ENCODE results near the gene RNF26. TPM values are rescaled to one million over a fixed set of nuclear protein-coding genes. Genes with fewer than 3 reads are reported as not detected.

The RNF26 gene
- 43.1 TPM for polyA plus RNA-seq (2013, experiment 1 of 2)
- 56.8 TPM for polyA plus RNA-seq (2013, experiment 2 of 2)

- peak within 1 kb of the TSS; percentile 84 for H3K4me3 ChIP-seq (ENCODE audit: low read length)
- peaks cover 7% of the 10 kb centered on the region for H3K27me3 ChIP-seq (ENCODE audit: insufficient read depth, low read length)
- peaks cover 11% of the 10 kb centered on the region for H3K36me3 ChIP-seq (ENCODE audit: insufficient read depth, low read length)
- H3K27ac ChIP-seq (ENCODE audit: low read depth, low read length): peak within 1 kb of the TSS; percentile 87
- H3K9me3 ChIP-seq (ENCODE audit: insufficient read depth, low read depth, low read length): no peaks in the 10 kb centered on the region
- under 1% methylated on average over 54 of the region's 54 CpGs for WGBS
- peak within 1 kb of the TSS; percentile 84 for H3K9ac ChIP-seq (ENCODE audit: low read depth, low read length)
- peaks cover 27% of the 10 kb centered on the region for H3K4me1 ChIP-seq (ENCODE audit: insufficient read depth, low read length)
Observed at GRCh38 chr11:119334174-119334930, at the start of gene RNF26. Gene RNF26, plus strand, starts transcription at chr11:119334527. Its CDS starts 596 bp downstream, at chr11:119335123.

GRCh38 chr11:119285431-119285830 lies 48.9 kb upstream of the RNF26 start:
- Histone ChIP-seq H3K27me3 (ENCODE audit: insufficient read depth, low read length) (no peaks in the 10 kb centered on the region), H3K27ac (ENCODE audit: low read depth, low read length) (no peak overlapping the region), H3K4me3 (ENCODE audit: low read length) (no peak overlapping the region), H3K9me3 (ENCODE audit: insufficient read depth, low read depth, low read length) (no peaks in the 10 kb centered on the region), H3K4me1 (ENCODE audit: insufficient read depth, low read length) (no peaks in the 10 kb centered on the region), H3K9ac (ENCODE audit: low read depth, low read length) (no peak overlapping the region), H3K36me3 (ENCODE audit: insufficient read depth, low read length) (peaks cover 55% of the 10 kb centered on the region)
- 95% methylated on average over 9 of the region's 9 CpGs for WGBS

- Histone ChIP-seq H3K9me3 (ENCODE audit: insufficient read depth, low read depth, low read length) (peaks cover 4% of the 10 kb centered on the region; the same call in 1 of the 2 replicates), H3K9ac (ENCODE audit: low read depth, low read length) (no peak overlapping the region), H3K4me1 (ENCODE audit: insufficient read depth, low read length) (no peaks in the 10 kb centered on the region), H3K27ac (ENCODE audit: low read depth, low read length) (no peak overlapping the region), H3K4me3 (ENCODE audit: low read length) (no peak overlapping the region), H3K27me3 (ENCODE audit: insufficient read depth, low read length) (no peaks in the 10 kb centered on the region), H3K36me3 (ENCODE audit: insufficient read depth, low read length) (peaks cover 65% of the 10 kb centered on the region)
- WGBS: 86% methylated on average over 3 of the region's 3 CpGs
Observed at GRCh38 chr11:119288219-119288618, 46.1 kb upstream of the RNF26 start.

DNA sequence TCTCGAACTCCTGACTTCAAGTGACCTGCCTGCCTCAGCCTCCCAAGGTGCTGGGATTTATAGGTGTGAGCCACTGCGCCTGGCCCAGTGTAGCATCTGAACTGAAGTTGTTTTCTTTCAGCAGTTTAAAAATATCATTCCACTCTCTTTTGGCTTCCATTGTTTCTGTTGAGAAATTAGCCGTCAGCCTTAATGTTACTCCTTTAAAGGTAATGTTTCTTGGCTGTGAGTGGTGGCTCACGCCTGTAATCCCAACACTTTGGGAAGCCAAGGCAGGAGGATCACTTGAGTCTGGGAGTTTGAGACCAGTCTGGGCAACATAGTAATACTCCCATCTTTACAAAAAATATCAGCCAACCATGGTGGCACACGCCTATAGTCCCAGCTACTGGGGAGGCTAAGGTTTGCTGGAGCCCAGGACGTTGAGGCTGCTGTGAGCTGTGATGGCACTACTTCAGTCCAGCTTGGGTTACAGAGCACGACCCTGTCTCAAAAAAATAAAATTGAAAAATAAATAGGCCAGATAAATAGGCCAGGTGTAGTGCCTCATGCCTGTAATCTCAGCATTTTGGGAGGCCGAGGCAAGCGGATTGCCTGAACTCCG lies 43.3 kb upstream of the RNF26 start:
- H3K9me3 ChIP-seq (ENCODE audit: insufficient read depth, low read depth, low read length): peaks cover 4% of the 10 kb centered on the region; the same call in 1 of the 2 replicates
- peaks cover 66% of the 10 kb centered on the region for H3K36me3 ChIP-seq (ENCODE audit: insufficient read depth, low read length)
- WGBS: 96% methylated on average over 10 of the region's 10 CpGs
- no peak overlapping the region for H3K27ac ChIP-seq (ENCODE audit: low read depth, low read length)
- H3K27me3 ChIP-seq (ENCODE audit: insufficient read depth, low read length): no peaks in the 10 kb centered on the region
- no peak overlapping the region for H3K9ac ChIP-seq (ENCODE audit: low read depth, low read length)
- H3K4me3 ChIP-seq (ENCODE audit: low read length): no peak overlapping the region
- H3K4me1 ChIP-seq (ENCODE audit: insufficient read depth, low read length): no peaks in the 10 kb centered on the region

- Histone ChIP-seq H3K36me3 (ENCODE audit: insufficient read depth, low read length) (peaks cover 66% of the 10 kb centered on the region), H3K4me3 (ENCODE audit: low read length) (no peak overlapping the region), H3K9me3 (ENCODE audit: insufficient read depth, low read depth, low read length) (peaks cover 4% of the 10 kb centered on the region; the same call in 1 of the 2 replicates), H3K9ac (ENCODE audit: low read depth, low read length) (no peak overlapping the region), H3K4me1 (ENCODE audit: insufficient read depth, low read length) (no peaks in the 10 kb centered on the region), H3K27me3 (ENCODE audit: insufficient read depth, low read length) (no peaks in the 10 kb centered on the region), H3K27ac (ENCODE audit: low read depth, low read length) (no peak overlapping the region)
- WGBS: 94% methylated on average over 3 of the region's 3 CpGs
Observed at GRCh38 chr11:119293461-119293860, 40.9 kb upstream of the RNF26 start.

DNA sequence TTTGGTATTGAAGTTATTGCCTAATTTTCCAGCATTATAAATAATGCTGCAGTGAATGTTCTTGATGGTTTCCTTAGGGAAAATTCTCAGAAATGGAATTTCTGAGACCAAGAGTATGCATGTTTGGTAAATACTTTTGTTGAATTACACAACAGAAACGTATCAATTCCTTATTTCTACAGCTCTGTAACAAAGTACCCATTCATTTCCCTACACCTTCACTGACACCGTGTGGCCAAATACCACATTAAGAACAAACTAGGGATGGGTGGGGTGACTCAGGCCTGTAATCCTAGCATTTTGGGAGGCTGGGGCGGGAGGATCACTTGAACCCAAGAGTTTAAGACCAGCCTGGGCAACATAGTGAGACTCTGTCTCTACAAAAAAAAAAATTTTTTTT lies 39.1 kb upstream of the RNF26 start:
- no peaks in the 10 kb centered on the region for H3K4me1 ChIP-seq (ENCODE audit: insufficient read depth, low read length)
- peaks cover 70% of the 10 kb centered on the region for H3K36me3 ChIP-seq (ENCODE audit: insufficient read depth, low read length)
- H3K9ac ChIP-seq (ENCODE audit: low read depth, low read length): no peak overlapping the region

DNA sequence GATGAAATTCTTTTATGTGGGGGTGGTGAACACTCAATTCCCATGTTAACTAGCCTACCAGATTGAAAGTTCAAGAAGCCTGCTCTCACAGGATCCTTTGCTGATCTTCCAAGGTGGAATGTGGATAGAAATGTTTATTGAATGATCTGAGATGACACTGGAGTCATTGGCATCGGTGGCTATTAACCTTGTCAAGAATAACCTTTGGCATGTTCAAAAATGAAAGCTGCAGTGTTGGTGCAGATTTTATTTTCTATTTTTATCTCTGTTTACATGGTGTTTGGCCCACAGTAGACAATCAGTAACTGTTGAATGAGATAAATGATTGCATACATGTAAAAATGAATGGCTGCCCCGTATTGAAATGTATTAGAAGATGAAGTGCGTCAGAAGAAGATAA lies 36.4 kb upstream of the RNF26 start:
- H3K4me1 ChIP-seq (ENCODE audit: insufficient read depth, low read length): no peaks in the 10 kb centered on the region
- no peak overlapping the region for H3K9ac ChIP-seq (ENCODE audit: low read depth, low read length)
- H3K36me3 ChIP-seq (ENCODE audit: insufficient read depth, low read length): peaks cover 84% of the 10 kb centered on the region
- H3K27me3 ChIP-seq (ENCODE audit: insufficient read depth, low read length): no peaks in the 10 kb centered on the region
- H3K9me3 ChIP-seq (ENCODE audit: insufficient read depth, low read depth, low read length): no peaks in the 10 kb centered on the region
- 94% methylated on average over 3 of the region's 3 CpGs for WGBS
- no peak overlapping the region for H3K27ac ChIP-seq (ENCODE audit: low read depth, low read length)
- no peak overlapping the region for H3K4me3 ChIP-seq (ENCODE audit: low read length)

More for the DNA sequence above, 39.1 kb upstream of the RNF26 start:
- Histone ChIP-seq H3K9me3 (ENCODE audit: insufficient read depth, low read depth, low read length) (peaks cover 4% of the 10 kb centered on the region; the same call in 1 of the 2 replicates), H3K27ac (ENCODE audit: low read depth, low read length) (no peak overlapping the region), H3K4me3 (ENCODE audit: low read length) (no peak overlapping the region), H3K27me3 (ENCODE audit: insufficient read depth, low read length) (no peaks in the 10 kb centered on the region)
- 85% methylated on average over 3 of the region's 3 CpGs for WGBS

GRCh38 chr11:119298726-119299125 lies 35.6 kb upstream of the RNF26 start:
- H3K4me1 ChIP-seq (ENCODE audit: insufficient read depth, low read length): no peaks in the 10 kb centered on the region
- no peak overlapping the region for H3K4me3 ChIP-seq (ENCODE audit: low read length)
- H3K27ac ChIP-seq (ENCODE audit: low read depth, low read length): no peak overlapping the region
- H3K27me3 ChIP-seq (ENCODE audit: insufficient read depth, low read length): no peaks in the 10 kb centered on the region
- WGBS: 89% methylated on average over 2 of the region's 2 CpGs
- no peak overlapping the region for H3K9ac ChIP-seq (ENCODE audit: low read depth, low read length)
- no peaks in the 10 kb centered on the region for H3K9me3 ChIP-seq (ENCODE audit: insufficient read depth, low read depth, low read length)
- H3K36me3 ChIP-seq (ENCODE audit: insufficient read depth, low read length): peaks cover 89% of the 10 kb centered on the region

DNA sequence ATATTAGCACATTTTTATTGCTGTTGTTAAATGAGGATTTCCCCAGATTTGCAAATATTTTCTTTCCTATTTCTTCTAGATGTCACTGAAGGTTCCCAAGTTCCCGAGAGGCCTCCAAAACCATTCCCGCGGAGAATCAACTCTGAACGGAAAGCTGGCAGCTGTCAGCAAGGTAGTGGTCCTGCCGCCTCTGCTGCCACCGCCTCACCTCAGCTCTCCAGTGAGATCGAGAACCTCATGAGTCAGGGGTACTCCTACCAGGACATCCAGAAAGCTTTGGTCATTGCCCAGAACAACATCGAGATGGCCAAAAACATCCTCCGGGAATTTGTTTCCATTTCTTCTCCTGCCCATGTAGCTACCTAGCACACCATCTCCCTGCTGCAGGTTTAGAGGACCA lies 34.9 kb upstream of the RNF26 start:
- Histone ChIP-seq H3K36me3 (ENCODE audit: insufficient read depth, low read length) (peaks cover 93% of the 10 kb centered on the region), H3K27ac (ENCODE audit: low read depth, low read length) (no peak overlapping the region), H3K4me1 (ENCODE audit: insufficient read depth, low read length) (no peaks in the 10 kb centered on the region)

DNA sequence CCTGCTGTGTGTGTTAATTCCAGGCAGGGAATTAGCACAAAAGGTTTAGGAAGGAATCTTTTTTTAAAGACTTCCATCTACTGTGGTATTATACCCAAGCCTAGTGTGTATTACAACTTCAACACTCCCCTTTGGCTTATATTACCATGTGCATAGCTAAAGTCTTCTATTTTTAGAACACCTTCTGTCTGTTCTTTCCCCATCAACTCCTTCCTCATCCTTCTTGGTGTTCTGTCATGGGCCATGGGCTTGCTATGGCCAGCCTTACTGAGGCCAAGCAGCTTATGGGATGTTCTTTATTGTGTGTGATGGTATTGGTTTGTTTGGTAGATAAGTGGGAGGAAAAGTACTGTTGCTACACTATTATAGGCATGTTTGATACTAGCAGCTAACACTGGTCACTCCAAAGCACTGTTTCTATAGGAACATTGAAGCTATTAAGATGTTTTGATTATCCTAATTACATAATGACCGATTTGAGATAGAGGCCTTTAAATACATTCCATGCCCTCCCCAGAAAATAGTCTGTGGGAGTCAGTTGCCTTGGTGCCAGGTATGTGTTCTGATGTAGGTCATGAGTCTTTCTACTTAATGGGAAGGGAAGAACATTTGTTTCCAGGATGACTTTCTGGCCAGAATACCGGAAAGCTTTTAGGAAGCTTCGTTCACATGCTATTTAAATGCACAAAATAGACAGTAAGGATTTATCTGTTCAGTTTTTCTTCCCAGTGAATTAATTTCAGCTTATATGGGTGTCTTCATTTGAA lies 33.9 kb upstream of the RNF26 start:
- Histone ChIP-seq H3K36me3 (ENCODE audit: insufficient read depth, low read length) (peaks cover 90% of the 10 kb centered on the region), H3K9ac (ENCODE audit: low read depth, low read length) (no peak overlapping the region), H3K4me3 (ENCODE audit: low read length) (no peak overlapping the region), H3K4me1 (ENCODE audit: insufficient read depth, low read length) (no peaks in the 10 kb centered on the region), H3K27ac (ENCODE audit: low read depth, low read length) (no peak overlapping the region), H3K9me3 (ENCODE audit: insufficient read depth, low read depth, low read length) (no peaks in the 10 kb centered on the region), H3K27me3 (ENCODE audit: insufficient read depth, low read length) (no peaks in the 10 kb centered on the region)
- 100% methylated on average over 3 of the region's 3 CpGs for WGBS

More for the DNA sequence above, 34.9 kb upstream of the RNF26 start:
- Histone ChIP-seq H3K9me3 (ENCODE audit: insufficient read depth, low read depth, low read length) (no peaks in the 10 kb centered on the region), H3K4me3 (ENCODE audit: low read length) (no peak overlapping the region), H3K27me3 (ENCODE audit: insufficient read depth, low read length) (no peaks in the 10 kb centered on the region), H3K9ac (ENCODE audit: low read depth, low read length) (no peak overlapping the region)
- WGBS: 93% methylated on average over 9 of the region's 9 CpGs

- no peak overlapping the region for H3K9ac ChIP-seq (ENCODE audit: low read depth, low read length)
- H3K27ac ChIP-seq (ENCODE audit: low read depth, low read length): no peak overlapping the region
- no peaks in the 10 kb centered on the region for H3K27me3 ChIP-seq (ENCODE audit: insufficient read depth, low read length)
- H3K4me3 ChIP-seq (ENCODE audit: low read length): no peak overlapping the region
- no peaks in the 10 kb centered on the region for H3K9me3 ChIP-seq (ENCODE audit: insufficient read depth, low read depth, low read length)
- WGBS: 91% methylated on average over 5 of the region's 5 CpGs
- H3K4me1 ChIP-seq (ENCODE audit: insufficient read depth, low read length): peaks cover 3% of the 10 kb centered on the region; the same call in 1 of the 2 replicates
- H3K36me3 ChIP-seq (ENCODE audit: insufficient read depth, low read length): peaks cover 77% of the 10 kb centered on the region
Observed at GRCh38 chr11:119303227-119303718, 31.1 kb upstream of the RNF26 start.
